UCSD-AML1 (cell line): ENCODE measurements around the gene ARHGEF3.
A peak's percentile ranks its signal among the peaks of the same experiment; 100 is the strongest.
"Not testable (repeated sequence)": the region's sequence is repeated elsewhere in the genome, so short reads cannot be mapped to it uniquely, and the experiment has no call there.

ENCODE experiments used
- DNase-seq: peaks from one replicate; lab custom pipeline; 2025; ENCODE audit not compliant: unreplicated experiment; lab: John Stamatoyannopoulos, UW

Gene ARHGEF3

DNA sequence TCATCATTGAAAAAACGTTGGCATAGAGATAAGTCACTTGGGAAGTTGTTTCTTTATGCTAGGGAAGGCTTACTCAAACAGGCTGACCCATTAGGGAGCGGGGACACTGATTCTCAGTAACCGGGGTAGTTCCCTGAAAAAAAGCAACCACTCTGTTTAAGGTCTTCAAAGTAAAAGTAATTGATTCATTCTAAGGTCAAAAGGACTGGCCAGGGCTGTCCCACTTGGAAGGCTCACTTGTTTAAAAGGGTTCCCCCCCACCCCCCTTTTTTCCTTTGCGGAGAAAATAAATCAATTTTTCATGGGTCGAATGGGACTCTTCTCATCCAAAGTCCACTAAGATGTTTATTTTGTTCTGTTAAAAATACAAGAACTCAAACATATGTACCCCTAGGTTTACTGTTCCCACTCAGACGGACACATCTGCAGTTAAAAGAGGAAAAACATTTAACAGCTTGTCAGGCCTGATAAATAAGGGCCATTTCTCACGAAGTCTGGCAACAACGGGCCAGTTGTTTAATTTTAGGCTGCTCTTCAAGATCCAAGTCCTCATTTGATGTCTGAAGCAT is 53.0 kb downstream of the ARHGEF3 start:
- no peak for DNase-seq

DNA sequence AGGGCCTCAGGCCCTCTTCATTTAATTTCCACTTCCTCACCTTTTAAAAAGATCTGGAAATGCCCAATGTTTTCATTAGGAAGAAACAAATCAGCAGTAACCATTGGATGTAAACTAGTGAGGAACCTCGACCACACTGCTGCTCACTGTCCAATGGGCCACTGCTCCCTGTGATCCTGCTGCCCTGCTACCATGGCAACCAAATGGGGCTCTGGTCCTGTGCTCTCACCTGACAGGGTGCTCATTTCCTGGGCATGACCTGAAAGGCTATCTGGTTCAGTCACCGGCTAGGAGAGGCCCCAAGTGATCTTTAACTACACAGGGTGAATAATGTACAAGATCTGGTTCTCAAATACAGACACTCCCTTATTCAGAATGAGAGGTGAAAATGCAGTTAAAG is 54.6 kb downstream of the ARHGEF3 start:
- no peak for DNase-seq

DNA sequence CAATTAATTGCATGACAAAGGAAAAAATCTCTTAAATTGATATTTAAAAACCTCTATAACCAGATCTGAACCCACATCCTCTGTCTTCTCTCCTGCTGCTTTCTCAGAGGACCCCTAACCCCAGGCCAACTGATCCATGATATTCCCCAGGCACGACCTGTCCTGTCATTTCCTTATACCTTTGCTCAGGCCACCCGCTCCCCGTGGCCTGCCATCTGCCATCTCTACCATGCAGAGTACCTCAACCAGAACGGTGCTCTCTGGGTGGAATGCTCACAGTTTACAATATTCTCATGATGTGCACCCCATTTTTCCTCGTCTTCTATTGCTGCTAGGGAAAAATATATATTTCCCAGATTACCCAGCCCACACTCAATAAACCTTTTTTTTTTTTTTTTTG is 57.7 kb downstream of the ARHGEF3 start:
- DNase-seq = no peak

DNA sequence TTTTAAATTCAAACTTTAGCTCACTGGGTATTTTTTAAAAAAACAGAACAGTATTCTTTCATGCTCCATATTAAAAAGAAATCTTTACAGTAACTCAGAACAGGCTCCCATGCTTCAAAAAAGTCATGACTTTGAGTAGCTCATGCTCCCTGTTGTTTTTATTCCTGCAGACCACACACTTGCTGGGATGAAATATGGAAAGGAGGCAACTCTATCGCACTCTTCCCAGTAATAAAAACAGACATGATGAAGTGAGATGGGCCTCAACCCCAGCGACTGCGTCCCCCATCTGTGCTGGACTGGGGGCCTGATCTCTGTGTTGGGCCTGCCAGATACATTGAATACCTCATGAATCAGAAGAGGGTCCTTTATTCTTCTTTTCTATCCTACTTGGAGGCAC is 58.9 kb downstream of the ARHGEF3 start:
- no peak for DNase-seq

DNA sequence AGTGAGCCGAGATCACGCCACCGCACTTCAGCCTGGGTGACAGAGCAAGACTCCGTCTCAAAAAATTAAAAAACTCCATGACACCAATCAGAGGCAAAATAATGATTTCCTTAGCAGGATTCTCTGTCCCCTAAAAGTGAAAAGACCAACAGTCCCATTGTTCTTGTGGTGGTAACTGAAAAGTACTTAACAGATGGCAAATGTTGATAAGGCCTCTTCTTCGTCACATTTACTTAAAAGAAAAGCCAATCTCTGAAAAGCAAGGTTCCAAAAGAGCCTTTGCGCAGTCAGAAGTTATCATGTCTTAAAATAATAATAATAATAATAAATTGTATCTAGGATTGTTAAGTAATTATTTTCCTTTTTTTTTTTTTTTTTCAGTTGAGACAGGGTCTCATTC is 62.7 kb downstream of the ARHGEF3 start:
- DNase-seq = no peak

DNA sequence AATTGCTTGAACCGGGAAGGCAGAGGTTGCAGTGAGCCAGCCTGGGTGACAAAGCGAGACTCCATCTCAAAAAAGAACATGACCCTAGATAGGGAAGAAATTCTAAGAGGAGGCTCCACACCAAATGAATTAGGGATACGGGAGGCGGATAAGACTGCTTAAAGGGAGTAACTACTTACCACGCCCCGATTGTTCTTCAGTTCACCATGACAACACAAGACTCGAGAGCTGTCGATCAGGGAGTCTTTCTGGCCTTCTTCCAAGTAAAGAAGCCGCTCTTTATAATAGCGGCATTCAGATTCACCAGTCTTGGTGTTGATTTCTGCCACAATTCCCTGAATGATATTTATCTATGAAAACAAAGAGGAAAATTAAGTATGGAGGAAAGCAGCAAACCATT is 64.7 kb downstream of the ARHGEF3 start:
- DNase-seq = no peak

DNA sequence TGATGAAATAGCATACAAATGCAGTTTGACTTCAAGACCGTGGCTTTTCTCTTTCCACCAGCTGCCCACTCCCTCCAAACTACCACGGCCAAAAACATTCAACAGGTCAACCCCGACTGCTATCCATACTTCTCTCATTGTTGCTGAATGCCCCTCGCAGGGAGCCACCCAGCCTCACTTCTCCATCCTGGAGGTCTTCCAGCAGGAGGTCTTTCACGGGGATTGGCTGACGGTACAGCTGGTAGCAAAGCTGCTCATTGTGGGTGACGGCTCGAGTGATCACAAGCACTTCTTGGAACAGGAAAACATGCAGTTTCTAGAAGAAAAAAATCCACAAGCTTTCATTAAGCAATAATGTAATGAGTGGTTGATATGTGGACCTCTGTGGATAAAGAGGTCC is 69.6 kb downstream of the ARHGEF3 start:
- no peak for DNase-seq

DNA sequence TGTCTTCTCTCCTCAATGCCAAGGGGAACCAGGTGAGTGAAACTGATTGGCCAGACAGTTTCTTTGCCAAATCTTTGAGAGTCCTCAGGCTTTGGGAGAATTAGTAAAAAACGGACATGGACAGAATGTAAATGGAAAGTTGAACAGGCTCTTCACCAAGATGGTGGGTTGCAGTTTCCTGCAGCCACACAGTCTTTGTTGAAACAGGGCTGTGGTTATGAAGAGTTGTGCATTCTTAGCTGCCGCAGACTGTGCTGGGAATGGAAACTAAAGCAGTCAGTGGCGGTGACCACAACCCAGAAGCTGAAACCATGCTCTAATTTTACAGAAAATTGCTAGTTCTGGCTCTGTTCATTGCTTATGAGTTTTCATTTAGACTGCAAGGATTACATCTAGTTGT is 76.6 kb downstream of the ARHGEF3 start:
- no peak for DNase-seq

DNA sequence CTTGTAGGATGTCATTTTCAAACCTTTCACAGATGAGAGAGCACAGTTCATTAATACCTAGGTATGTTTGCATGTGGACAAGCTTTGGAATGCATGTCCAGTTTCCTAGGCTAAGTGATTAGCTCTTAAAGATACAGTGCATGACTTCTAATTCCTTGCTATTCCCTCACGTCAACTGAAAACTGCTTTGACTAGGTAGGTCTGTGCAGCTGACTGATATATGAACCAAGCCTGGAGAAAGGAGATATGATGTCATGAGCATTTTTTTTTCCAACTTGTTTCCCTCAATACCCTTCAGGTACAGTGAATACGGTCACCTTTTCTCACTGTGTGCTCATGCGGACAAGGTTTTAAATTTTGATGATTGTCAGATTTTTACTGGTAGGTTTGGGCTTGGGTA is 77.1 kb downstream of the ARHGEF3 start:
- no peak for DNase-seq

DNA sequence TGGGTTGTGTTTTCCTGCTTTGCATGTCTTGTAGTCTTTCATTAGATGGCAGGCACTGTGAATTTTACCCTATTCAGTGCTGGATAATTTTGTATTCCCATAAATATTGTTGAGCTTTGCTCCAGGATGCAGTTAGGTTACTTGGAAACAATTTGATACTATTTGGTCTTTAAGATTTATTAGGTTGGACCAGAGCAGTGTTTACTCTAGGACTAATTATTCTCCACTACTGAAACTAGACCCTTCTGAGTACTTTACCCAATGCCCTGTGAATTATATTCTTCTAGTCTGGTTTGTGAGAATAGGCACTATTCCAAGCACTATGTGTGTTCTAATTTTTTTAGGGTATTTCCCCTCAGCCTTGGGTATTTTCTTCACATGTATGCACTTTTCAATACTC is 80.9 kb downstream of the ARHGEF3 start:
- DNase-seq = no peak

DNA sequence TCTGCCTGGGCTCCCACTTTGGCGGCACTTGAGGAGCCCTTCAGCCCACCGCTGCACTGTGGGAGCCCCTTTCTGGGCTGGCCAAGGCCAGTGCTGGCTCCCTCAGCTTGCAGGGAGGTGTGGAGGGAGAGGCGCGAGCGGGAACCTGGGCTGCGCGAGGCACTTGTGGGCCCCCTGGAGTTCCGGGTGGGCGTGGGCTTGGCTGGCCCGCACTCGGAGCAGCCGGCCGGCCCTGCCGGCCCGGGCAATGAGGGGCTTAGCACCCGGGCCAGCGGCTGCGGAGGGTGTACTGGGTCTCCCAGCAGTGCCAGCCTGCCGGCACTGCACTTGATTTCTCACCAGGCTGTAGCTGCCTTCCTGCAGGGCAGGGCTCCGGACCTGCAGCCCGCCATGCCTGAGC is 82.9 kb downstream of the ARHGEF3 start:
- DNase-seq = not testable (repeated sequence)

DNA sequence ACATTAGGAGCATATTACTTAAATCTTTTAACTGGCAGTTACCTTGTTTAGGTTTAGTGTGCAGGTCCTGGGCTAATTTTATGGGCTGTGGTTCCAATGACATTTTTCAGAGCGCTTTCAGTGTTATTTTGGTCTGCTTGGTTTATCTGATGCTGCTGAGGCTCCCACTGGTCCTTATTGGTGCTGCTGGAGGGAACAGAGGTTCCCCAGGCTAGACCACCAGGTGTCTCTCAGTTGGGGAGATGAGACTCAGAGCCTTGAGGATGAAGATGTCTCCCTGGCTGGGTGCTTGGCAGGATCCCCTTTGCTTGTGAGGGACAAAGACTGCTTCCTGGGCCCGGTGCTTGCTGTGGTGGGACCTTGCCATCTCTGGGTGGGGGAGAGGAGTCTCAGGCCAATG is 90.4 kb downstream of the ARHGEF3 start:
- DNase-seq = no peak

DNA sequence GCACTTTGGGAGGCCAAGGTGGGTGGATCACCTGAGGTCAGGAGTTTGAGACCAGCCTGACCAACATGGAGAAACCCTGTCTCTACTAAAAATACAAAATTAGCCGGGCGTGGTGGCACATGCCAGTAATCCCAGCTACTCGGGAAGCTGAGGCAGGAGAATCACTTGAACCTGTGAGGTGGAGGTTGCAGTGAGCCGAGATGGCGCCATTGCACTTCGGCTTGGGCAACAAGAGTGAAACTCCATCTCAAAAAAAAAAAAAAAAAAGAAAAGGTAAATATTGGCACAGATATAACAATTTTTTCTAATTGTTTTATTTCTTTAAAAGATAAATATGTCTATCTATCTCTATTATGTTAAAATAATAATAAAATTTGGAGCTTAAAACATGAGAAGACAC is 94.3 kb downstream of the ARHGEF3 start:
- DNase-seq = not testable (repeated sequence)

DNA sequence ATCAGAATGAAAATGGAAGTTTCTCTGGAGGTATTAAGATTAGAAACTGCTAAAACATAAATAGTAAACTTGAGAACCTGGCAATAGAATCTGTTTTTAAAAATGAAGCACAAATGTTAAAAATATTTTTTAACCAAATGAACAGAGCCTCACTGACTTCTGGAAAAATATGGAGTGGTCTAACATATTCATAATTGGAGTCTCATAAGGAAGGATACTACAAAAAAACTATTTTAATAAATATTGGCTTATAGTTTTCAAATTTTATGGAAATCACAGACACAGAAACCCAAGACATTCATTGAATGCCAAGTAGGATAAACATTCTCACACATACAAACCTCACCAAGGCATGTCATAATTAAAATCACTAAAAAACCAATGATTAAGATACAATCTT is 95.1 kb downstream of the ARHGEF3 start:
- DNase-seq = no peak

DNA sequence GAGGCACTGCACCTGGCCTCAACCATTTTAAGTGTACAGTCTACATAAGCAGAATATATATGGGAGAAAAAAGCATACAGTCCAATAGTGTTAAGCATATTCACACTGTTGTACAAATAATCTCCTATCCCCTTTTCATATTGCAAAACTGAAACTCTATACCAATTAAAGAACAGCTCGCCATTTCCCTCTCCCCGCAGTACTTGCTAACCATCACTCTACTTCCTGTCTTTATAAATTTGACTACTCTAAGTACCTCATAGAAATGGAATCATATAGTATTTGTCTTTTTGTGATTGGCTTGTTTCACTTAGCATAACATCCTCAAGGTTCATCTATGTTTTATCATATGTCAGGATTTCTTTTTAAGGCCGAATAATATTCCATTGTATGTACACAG is 97.0 kb downstream of the ARHGEF3 start:
- DNase-seq = no peak

DNA sequence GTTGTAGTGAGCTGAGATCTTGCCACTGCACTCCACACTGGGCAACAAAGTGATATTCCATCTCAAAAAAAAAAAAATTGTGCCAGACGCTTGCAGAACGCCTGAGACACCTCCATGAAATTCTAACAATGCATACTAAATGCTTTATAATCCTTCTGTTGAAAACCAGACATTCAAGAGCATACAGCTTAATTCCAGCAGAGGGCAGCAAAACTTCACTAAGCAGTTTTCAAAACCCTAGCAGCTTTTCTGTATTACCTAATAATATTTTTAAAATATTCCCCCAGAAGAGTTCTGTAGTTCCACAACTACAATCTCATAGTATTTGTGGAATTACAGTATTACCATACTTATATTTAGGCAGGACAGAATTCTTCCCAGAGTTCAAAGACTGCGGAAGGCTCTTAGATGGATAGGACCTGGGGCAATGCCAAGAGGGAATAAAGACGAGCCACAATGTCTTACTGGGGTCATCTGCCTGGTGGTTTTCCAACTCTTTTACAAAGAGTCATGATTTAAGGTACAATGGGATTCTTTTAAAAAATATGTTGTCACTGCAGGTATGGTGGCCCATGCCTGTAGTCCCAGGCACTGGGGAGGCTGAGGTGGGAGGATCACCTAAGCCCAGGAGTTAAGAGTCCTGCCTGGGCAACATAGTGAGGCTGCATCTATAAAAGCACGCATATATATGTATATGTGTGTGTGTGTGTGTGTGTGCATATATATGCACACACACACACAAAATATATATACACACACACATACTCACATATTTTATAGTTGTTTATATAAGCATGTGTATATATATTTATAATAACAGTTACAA is 99.0 kb downstream of the ARHGEF3 start:
- DNase-seq = no peak

DNA sequence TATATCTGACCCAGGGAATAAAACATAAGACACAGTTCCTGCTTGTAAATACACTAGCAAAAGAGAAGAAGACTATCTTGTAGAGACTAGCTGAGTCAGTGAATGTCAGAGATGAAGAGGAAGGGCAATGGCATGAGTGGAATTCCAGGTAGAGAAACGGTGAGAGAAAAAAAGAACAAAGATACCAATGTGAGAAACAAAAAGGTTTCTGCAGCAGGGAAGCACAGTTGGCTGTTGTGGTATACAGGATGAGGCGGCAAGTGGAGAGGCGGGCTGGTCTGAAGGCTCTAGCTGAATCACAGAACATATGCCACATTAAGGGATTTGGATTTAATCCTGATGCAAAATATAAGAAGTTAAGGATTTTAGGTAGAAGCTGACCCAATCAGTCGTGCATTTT is 101.6 kb downstream of the ARHGEF3 start:
- DNase-seq = no peak

DNA sequence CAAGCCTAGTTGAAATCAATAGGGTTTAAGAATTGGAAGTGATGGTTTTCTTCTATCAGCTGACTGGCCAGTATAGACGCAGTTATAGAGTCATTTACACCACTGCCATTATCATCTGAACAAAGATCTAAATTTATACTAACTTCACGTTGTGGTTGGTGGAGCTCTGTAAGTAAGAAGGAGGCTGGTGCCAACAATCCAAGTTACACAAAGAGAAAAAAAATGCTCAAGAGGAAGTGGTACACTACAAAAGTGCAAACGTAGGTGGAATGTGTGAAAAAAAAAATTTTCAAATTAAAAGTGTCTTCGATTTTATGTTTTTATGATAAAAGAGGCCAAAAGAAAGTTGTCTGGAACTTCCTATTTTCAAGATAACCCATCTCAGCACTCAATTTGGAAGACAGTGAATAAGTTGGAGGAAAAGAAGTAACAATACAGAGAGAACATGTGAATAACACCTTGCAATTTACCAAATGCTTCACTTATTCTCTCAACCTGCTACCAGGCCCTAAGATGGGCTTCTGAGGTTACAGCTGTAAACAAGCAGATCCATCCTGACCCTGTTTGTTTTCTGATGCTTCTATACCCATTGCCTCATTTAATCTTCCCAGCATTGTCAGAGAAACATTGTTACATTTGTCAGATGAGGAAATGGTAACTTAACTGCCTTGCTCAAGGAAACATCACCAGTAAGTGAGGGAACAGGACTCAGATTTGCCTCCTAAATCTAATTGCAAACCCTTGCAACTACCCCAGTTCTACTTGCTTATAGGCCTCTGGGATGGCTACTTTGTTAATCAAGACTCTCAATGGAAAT is 106.7 kb downstream of the ARHGEF3 start:
- no peak for DNase-seq

DNA sequence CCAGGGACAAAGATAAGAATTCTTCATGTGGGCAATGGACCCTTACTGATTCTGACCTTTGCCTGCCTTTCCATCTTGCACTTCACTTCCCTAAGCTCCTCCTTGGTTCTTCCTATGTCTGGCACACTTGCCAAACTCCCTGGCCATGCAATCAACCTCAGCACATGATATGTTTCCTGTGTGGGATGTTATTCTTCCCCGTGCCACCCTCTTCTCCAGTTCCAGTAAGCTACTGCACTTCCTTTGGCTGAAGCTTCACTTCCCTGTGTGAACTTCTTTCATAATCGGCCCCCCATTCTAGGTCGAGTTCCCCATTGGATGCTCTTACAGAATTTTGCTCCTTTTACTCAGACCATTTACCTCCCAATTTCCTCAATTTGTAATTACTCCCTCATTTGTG is 108.0 kb downstream of the ARHGEF3 start:
- peak; percentile 47 for DNase-seq

DNA sequence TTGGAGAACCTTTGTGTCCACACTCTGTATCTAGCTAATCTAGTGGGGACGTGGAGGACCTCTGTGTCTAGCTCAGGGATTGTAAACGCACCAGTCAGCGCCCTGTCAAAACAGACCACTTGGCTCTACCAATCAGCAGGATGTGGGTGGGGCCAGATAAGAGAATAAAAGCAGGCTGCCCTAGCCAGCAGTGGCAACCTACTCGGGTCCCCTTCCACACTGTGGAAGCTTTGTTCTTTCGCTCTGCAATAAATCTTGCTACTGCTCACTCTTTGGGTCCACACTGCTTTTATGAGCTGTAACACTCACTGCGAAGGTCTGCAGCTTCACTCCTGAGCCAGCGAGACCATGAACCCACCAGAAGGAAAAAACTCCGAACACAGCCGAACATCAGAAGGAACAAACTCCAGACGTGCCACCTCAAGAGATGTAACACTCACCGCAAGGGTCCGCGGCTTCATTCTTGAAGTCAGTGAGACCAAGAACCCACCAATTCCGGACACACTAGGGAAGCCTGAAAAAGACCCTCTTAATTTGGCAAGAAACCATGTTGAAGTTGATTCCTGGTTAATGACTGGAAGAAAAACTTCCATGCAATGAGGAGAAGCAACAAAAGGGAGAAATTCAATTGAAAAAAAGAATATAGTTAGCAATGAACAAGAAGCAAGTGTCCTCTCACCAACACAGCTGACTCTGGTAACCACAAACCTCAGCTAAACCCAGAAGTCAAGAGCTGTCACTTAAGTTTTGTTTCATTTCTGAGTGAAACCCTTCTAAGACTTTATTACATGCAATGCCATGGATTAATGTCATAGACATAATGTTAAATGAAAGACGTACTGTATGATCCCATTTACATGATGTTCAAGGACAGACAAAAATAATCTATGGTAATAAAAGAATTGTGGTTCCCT is 109.0 kb downstream of the ARHGEF3 start:
- DNase-seq = not testable (repeated sequence)

DNA sequence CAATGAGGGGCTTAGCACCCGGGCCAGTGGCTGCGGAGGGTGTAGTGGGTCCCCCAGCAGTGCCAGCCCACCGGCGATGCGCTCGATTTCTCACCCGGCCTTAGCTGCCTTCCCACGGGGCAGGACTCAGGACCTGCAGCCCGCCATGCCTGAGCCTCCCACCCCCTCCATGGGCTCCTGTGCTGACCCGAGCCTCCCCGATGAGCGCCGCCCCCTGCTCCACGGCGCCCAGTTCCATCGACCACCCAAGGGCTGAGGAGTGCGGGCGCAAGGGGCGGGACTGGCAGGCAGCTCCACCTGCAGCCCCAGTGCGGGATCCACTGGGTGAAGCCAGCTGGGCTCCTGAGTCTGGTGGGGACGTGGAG is 109.8 kb downstream of the ARHGEF3 start:
- DNase-seq = not testable (repeated sequence)
